Activated CD8-positive, alpha-beta T cell treated with anti-CD3 and anti-CD28 coated beads for 36 hours (primary cell): ENCODE measurements around the gene MACROH2A1. TPM values are rescaled to one million over a fixed set of nuclear protein-coding genes. Genes with fewer than 3 reads are reported as not detected.

Experiments
- ATAC-seq: fragments of 200-7000 bp; cut with Tn5 transposase; one replicate; pipeline ENCODE4 v1.10.0; 2021; ENCODE audit warnings: mild to moderate bottlenecking, moderate library complexity
- CTCF ChIA-PET: fragments of 350-600 bp; sonication (Branson Sonifier 250); formaldehyde crosslinking; loops from one replicate; lab custom pipeline; 2021; ENCODE audit warnings: antibody characterized with exemption; lab: Charles Lee
- POLR2A ChIA-PET: fragments of 350-600 bp; sonication (Branson Sonifier 250); formaldehyde crosslinking; loops from one replicate; lab custom pipeline; 2021; ENCODE audit warnings: antibody characterized with exemption; lab: Charles Lee
- DNase-seq: peaks from one replicate; pipeline ENCODE4 v3.0.0-alpha.2; 2020
- H3K27ac Mint-ChIP-seq: one replicate; pipeline ENCODE4 v1.8.0; 2021; ENCODE audit warnings: mild to moderate bottlenecking, mixed read lengths
- H3K27me3 Mint-ChIP-seq: one replicate; pipeline ENCODE4 v1.8.0; 2021; ENCODE audit warnings: mixed read lengths
- H3K36me3 Mint-ChIP-seq: one replicate; pipeline ENCODE4 v1.8.0; 2021; ENCODE audit warnings: low read depth, mixed read lengths
- H3K4me1 Mint-ChIP-seq: one replicate; pipeline ENCODE4 v1.8.0; 2021; ENCODE audit warnings: low read depth, mixed read lengths
- H3K4me3 Mint-ChIP-seq: one replicate; pipeline ENCODE4 v1.8.0; 2021; ENCODE audit warnings: mild to moderate bottlenecking, moderate library complexity, mixed read lengths
- H3K9me3 Mint-ChIP-seq: one replicate; pipeline ENCODE4 v1.8.0; 2021; ENCODE audit warnings: mixed read lengths
- CTCF ChIP-seq: fragments of 200-600 bp; IDR thresholded peaks from one replicate; pipeline ENCODE4 v1.8.0; 2022; ENCODE audit warnings: antibody characterized with exemption, mild to moderate bottlenecking
- intact Hi-C: fragments of 100-400 bp; cut with micrococcal nuclease; formaldehyde crosslinking; loops from one replicate; pipeline ENCODE4 v1.10.0; 2022
- total RNA-seq, 2 experiments: library from RNA; stranded (reverse); gene quantifications; one replicate each; pipeline ENCODE4 v1.2.3, GENCODE V29; 2021

The MACROH2A1 gene
- total RNA-seq, 2 experiments from 2014 or later: 170 to 179 TPM

DNA sequence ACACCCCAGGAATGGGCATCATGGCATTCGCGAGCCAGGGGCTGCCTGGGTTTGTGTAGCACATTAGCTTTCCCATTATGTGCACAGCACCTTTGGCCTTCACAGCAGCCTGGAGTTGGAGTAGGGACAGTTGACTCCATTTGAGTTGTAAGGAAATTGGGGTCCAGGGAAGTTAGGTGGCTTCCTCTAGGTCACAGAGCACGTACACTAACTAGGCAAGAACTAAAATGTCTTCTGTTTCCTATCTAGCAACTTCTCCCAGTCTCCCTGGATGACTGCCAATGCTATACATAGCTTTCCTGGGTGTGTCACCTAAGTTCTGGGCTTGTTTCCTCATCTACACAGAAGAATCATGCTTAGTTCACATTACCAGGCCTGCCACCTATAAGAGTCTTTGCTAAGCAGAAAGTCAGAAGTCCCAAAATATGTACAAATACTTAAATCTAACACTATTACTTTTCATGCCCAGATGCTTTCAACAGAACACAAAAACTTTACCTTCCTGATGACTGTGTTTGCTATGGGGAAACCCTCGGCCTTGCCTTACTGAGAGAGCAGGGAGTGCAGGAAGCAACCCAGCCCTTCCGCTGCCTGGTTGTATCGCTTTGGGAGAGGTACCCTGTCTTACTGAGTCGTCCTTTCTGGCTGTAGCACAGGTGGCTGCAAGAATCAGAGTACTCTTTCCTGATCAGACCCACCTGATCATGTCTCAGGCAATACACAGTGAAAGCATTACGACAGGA lies 12.0 kb downstream of the MACROH2A1 start:
- intact Hi-C loops: no loop called here
- ChIA-PET CTCF (interaction anchor here (0.8 kb wide), 1 partner anchor 174 kb away, joined by 3 read pairs; no protein-coding TSS in a partner anchor), POLR2A (interaction anchor here (1.2 to 1.6 kb wide), 2 partner anchors 8 to 11 kb away, joined by 4 to 5 read pairs; no protein-coding TSS in a partner anchor)
- Mint-ChIP-seq H3K4me1 (peaks cover 48% of the 10 kb centered on the region), H3K27me3 (no peaks in the 10 kb centered on the region), H3K4me3 (no peak overlapping the region), H3K9me3 (no peaks in the 10 kb centered on the region), H3K36me3 (peaks cover 61% of the 10 kb centered on the region), H3K27ac (no peak overlapping the region)
- no peak for TF ChIP-seq CTCF
- ATAC-seq (no peak), DNase-seq (no peak)

GRCh38 chr5:135386096-135386495 lies 12.9 kb downstream of the MACROH2A1 start:
- ChIA-PET POLR2A (interaction anchor here (1.2 to 1.6 kb wide), 3 partner anchors 9 to 12 kb away, joined by 4 to 5 read pairs (median 4); no protein-coding TSS in a partner anchor), CTCF (interaction anchor here (0.8 kb wide), 1 partner anchor 175 kb away, joined by 3 read pairs; no protein-coding TSS in a partner anchor)
- ATAC-seq (no peak), DNase-seq (no peak)
- Mint-ChIP-seq H3K4me1 (peaks cover 40% of the 10 kb centered on the region), H3K27ac (no peak overlapping the region), H3K36me3 (peaks cover 56% of the 10 kb centered on the region), H3K9me3 (no peaks in the 10 kb centered on the region), H3K27me3 (no peaks in the 10 kb centered on the region), H3K4me3 (no peak overlapping the region)
- TF ChIP-seq CTCF: no peak
- intact Hi-C loops: no loop called here

- DNase-seq: no peak
- intact Hi-C loops: no loop called here
- no peak for ATAC-seq
- peaks cover 56% of the 10 kb centered on the region for H3K36me3 Mint-ChIP-seq
- H3K9me3 Mint-ChIP-seq: no peaks in the 10 kb centered on the region
- POLR2A ChIA-PET: interaction anchor here (0.9 to 1.6 kb wide), 2 partner anchors 10 to 11 kb away, joined by 3 to 4 read pairs; no protein-coding TSS in a partner anchor
- no peak overlapping the region for H3K27ac Mint-ChIP-seq
- H3K4me1 Mint-ChIP-seq: peaks cover 39% of the 10 kb centered on the region
- CTCF ChIA-PET: no interaction called here
- H3K4me3 Mint-ChIP-seq: no peak overlapping the region
- no peaks in the 10 kb centered on the region for H3K27me3 Mint-ChIP-seq
- TF ChIP-seq CTCF: no peak
These were observed 13.5 kb downstream of the MACROH2A1 start for GRCh38 chr5:135385576-135385975.

- Mint-ChIP-seq H3K27me3 (no peaks in the 10 kb centered on the region), H3K27ac (no peak overlapping the region), H3K4me3 (no peak overlapping the region), H3K36me3 (peaks cover 59% of the 10 kb centered on the region), H3K4me1 (peaks cover 33% of the 10 kb centered on the region), H3K9me3 (no peaks in the 10 kb centered on the region)
- ATAC-seq: no peak
- DNase-seq: no peak
- ChIA-PET POLR2A (interaction anchor here (0.9 to 1.6 kb wide), 4 partner anchors 9 to 13 kb away, joined by 3 to 5 read pairs (median 4); no protein-coding TSS in a partner anchor), CTCF (interaction anchor here (0.6 kb wide), 1 partner anchor 12 kb away, joined by 3 read pairs; no protein-coding TSS in a partner anchor)
- intact Hi-C loops: no loop called here
- no peak for TF ChIP-seq CTCF
These were observed 14.1 kb downstream of the MACROH2A1 start for GRCh38 chr5:135384898-135385297.
